ENCODE measurements around the gene TULP3. TPM values are rescaled to one million over a fixed set of nuclear protein-coding genes. Genes with fewer than 3 reads are reported as not detected.

Gene TULP3
- total RNA-seq, 1 donor from 2014 or later = 9.5 TPM

DNA sequence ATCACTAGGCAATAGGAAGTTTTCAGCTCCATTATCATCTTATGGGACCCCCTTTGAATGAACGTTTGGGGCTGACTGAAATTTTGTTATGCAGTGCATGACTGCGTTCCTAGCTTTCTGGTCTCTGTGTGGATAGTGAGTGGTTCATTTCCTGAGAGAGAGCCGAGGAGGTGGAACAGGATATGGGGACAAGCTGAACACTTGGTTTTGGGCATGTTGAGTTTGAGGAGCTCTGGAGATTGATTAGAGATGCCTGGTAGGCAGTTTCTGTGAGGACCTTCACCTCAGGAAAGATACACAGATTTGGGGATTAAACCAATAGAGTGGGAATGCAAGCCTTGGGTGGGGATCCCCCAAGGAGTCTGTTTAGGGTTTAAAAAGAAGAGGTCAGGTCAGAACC, 96.2 kb downstream of the TULP3 start:
- no peak for FAIRE-seq
- TF ChIP-seq, protein P1, sequence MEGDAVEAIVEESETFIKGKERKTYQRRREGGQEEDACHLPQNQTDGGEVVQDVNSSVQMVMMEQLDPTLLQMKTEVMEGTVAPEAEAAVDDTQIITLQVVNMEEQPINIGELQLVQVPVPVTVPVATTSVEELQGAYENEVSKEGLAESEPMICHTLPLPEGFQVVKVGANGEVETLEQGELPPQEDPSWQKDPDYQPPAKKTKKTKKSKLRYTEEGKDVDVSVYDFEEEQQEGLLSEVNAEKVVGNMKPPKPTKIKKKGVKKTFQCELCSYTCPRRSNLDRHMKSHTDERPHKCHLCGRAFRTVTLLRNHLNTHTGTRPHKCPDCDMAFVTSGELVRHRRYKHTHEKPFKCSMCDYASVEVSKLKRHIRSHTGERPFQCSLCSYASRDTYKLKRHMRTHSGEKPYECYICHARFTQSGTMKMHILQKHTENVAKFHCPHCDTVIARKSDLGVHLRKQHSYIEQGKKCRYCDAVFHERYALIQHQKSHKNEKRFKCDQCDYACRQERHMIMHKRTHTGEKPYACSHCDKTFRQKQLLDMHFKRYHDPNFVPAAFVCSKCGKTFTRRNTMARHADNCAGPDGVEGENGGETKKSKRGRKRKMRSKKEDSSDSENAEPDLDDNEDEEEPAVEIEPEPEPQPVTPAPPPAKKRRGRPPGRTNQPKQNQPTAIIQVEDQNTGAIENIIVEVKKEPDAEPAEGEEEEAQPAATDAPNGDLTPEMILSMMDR (IDR thresholded peaks at IDR 0.05; ENCODE audit: insufficient read depth, low read length, severe bottlenecking) = no peak
- Histone ChIP-seq H3K36me3 (ENCODE audit: control insufficient read depth, insufficient read depth, low read length) (no peaks in the 10 kb centered on the region), H3K27me3 (ENCODE audit: control insufficient read depth, insufficient read depth, low read length) (no peaks in the 10 kb centered on the region), H3K4me3 (ENCODE audit: low read depth, low read length) (no peak overlapping the region)
- DNase-seq (ENCODE audit: low read depth) = no peak

DNA sequence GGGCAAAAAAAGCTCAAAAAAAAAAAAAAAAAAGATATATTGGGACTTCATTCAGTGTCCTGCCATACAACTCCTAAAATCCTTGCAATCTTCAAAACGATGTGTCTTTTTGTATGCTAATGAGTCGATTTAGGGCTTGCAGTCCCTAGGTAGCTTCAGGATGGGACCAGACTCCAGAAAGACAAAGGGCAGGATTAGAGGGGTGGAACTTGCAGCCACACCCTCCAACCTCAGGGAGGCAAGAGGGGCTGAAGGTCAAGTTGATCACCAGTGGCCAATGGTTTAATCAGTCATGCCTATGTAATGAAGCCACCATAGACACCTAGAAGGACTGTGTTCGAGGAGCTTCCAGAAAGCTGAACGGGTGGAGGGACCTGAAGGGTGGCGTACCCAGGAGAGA, 97.8 kb downstream of the TULP3 start:
- FAIRE-seq (no peak), DNase-seq (ENCODE audit: low read depth) (no peak)
- Histone ChIP-seq H3K4me3 (ENCODE audit: low read depth, low read length) (no peak overlapping the region), H3K27me3 (ENCODE audit: control insufficient read depth, insufficient read depth, low read length) (no peaks in the 10 kb centered on the region), H3K36me3 (ENCODE audit: control insufficient read depth, insufficient read depth, low read length) (no peaks in the 10 kb centered on the region)
- TF ChIP-seq, protein P1 (IDR thresholded peaks at IDR 0.05; ENCODE audit: insufficient read depth, low read length, severe bottlenecking) = no peak

Other genes with a start within 250 kb of the TULP3 start
- 66.4 and 81.6 TPM in 2 replicates for gene FKBP4, start 95.9 kb upstream of the TULP3 start, total RNA-seq
- 14.6 and 17.6 TPM in 2 replicates for gene ITFG2, start 78.2 kb upstream of the TULP3 start, total RNA-seq
- gene NRIP2, start 55.9 kb upstream of the TULP3 start, total RNA-seq = not detected in 2 replicates
- gene TEX52, start 33.9 kb upstream of the TULP3 start, total RNA-seq = not detected in 2 replicates
- gene FOXM1, start 13.7 kb upstream of the TULP3 start, total RNA-seq = 0.79 and 0.90 TPM in 2 replicates
- gene RHNO1, start 13.7 kb upstream of the TULP3 start, total RNA-seq = 16.3 and 22.8 TPM in 2 replicates
- 2.0 and 4.2 TPM in 2 replicates for gene TEAD4, start 68.5 kb downstream of the TULP3 start, total RNA-seq
- 5.0 and 9.0 TPM in 2 replicates for gene TSPAN9, start 186.5 kb downstream of the TULP3 start, total RNA-seq

Measured in bronchial epithelial cell (primary cell).